H9 (cell line): ENCODE data around the gene NCEH1. TPM values are rescaled to one million over a fixed set of nuclear protein-coding genes. Genes with fewer than 3 reads are reported as not detected.

Experiments used
- DNase-seq: peaks from one replicate; pipeline ENCODE4 v3.0.0-alpha.2; 2017
- H2AFZ ChIP-seq: one replicate; pipeline ENCODE4 v1.6.1; 2013; ENCODE audit warnings: mild to moderate bottlenecking, low read length, control low read depth, moderate library complexity
- H2AK5ac ChIP-seq: 2 replicates; pipeline ENCODE4 v1.6.1; 2013; ENCODE audit warnings: low read length, control low read depth, mixed read lengths; ENCODE audit not compliant: insufficient read length
- H2BK120ac ChIP-seq: one replicate; pipeline ENCODE4 v1.6.1; 2013; ENCODE audit warnings: low read depth, mild to moderate bottlenecking, low read length, control low read depth, inconsistent platforms; ENCODE audit not compliant: poor library complexity, severe bottlenecking
- H2BK12ac ChIP-seq: 2 replicates; pipeline ENCODE4 v1.6.1; 2013; ENCODE audit warnings: low read length, control low read depth, mixed read lengths, low read depth; ENCODE audit not compliant: insufficient read length
- H2BK15ac ChIP-seq: 2 replicates; pipeline ENCODE4 v1.6.1; 2013; ENCODE audit warnings: low read depth, low read length, control low read depth
- H2BK20ac ChIP-seq: one replicate; pipeline ENCODE4 v1.6.1; 2013; ENCODE audit warnings: low read depth, mild to moderate bottlenecking, low read length, control low read depth, inconsistent platforms; ENCODE audit not compliant: poor library complexity, severe bottlenecking
- H2BK5ac ChIP-seq: 2 replicates; pipeline ENCODE4 v1.6.1; 2013; ENCODE audit warnings: low read length, control low read depth, mixed read lengths; ENCODE audit not compliant: insufficient read length
- H3K14ac ChIP-seq: 2 replicates; pipeline ENCODE4 v1.6.1; 2013; ENCODE audit warnings: low read length, control low read depth; ENCODE audit not compliant: insufficient read depth
- H3K18ac ChIP-seq: 2 replicates; pipeline ENCODE4 v1.6.1; 2013; ENCODE audit warnings: low read depth, mild to moderate bottlenecking, mixed read lengths, low read length, control low read depth; ENCODE audit not compliant: insufficient read length
- H3K23ac ChIP-seq: 2 replicates; pipeline ENCODE4 v1.6.1; 2013; ENCODE audit warnings: low read length, control low read depth, mixed read lengths, low read depth; ENCODE audit not compliant: insufficient read length
- H3K23me2 ChIP-seq: 2 replicates; pipeline ENCODE4 v1.6.1; 2013; ENCODE audit warnings: low read depth, mild to moderate bottlenecking, mixed read lengths, low read length, control low read depth; ENCODE audit not compliant: insufficient read length, poor library complexity, severe bottlenecking
- H3K27ac ChIP-seq: 2 replicates; pipeline ENCODE4 v1.5.1; 2013; ENCODE audit warnings: low read length, control low read depth, mixed read lengths, low read depth; ENCODE audit not compliant: insufficient read length
- H3K27me3 ChIP-seq: 2 replicates; pipeline ENCODE4 v1.6.1; 2013; ENCODE audit warnings: low read length, control low read depth, inconsistent platforms; ENCODE audit not compliant: insufficient read depth
- H3K4ac ChIP-seq: 2 replicates; pipeline ENCODE4 v1.6.1; 2013; ENCODE audit warnings: low read depth, mild to moderate bottlenecking, control low read depth, inconsistent platforms, low read length, moderate library complexity
- H3K4me1 ChIP-seq: 2 replicates; pipeline ENCODE4 v1.6.1; 2013; ENCODE audit warnings: low read length, control low read depth, inconsistent platforms; ENCODE audit not compliant: insufficient read depth
- H3K4me2 ChIP-seq: 2 replicates; pipeline ENCODE4 v1.6.1; 2013; ENCODE audit warnings: low read length, control low read depth, mixed read lengths; ENCODE audit not compliant: insufficient read length, insufficient read depth
- H3K56ac ChIP-seq: 2 replicates; pipeline ENCODE4 v1.6.1; 2013; ENCODE audit warnings: low read depth, mild to moderate bottlenecking, mixed read lengths, low read length, control low read depth; ENCODE audit not compliant: insufficient read length
- H3K79me1 ChIP-seq: 2 replicates; pipeline ENCODE4 v1.6.1; 2013; ENCODE audit warnings: low read depth, mild to moderate bottlenecking, moderate library complexity, low read length, control low read depth, inconsistent platforms; ENCODE audit not compliant: insufficient read depth, poor library complexity, severe bottlenecking
- H3K79me2 ChIP-seq: 2 replicates; pipeline ENCODE4 v1.6.1; 2013; ENCODE audit warnings: low read length, control low read depth, inconsistent platforms; ENCODE audit not compliant: insufficient read depth
- H3K9ac ChIP-seq: 2 replicates; pipeline ENCODE4 v1.6.1; 2013; ENCODE audit warnings: low read length, control low read depth, mixed read lengths; ENCODE audit not compliant: insufficient read length; ENCODE audit errors: extremely low read depth
- H3K9me3 ChIP-seq: one replicate; pipeline ENCODE4 v1.6.1; 2013; ENCODE audit warnings: low read depth, low read length, inconsistent platforms; ENCODE audit not compliant: control insufficient read depth
- H3T11ph ChIP-seq: one replicate; pipeline ENCODE4 v1.6.1; 2013; ENCODE audit warnings: mild to moderate bottlenecking, low read length, control low read depth, inconsistent platforms
- H4K20me1 ChIP-seq: one replicate; pipeline ENCODE4 v1.6.1; 2013; ENCODE audit not compliant: control insufficient read depth, insufficient read length, insufficient read depth
- H4K5ac ChIP-seq: 2 replicates; pipeline ENCODE4 v1.6.1; 2013; ENCODE audit warnings: low read depth, mild to moderate bottlenecking, mixed read lengths, low read length, control low read depth; ENCODE audit not compliant: insufficient read length
- H4K8ac ChIP-seq: replicated peaks from 2 replicates; pipeline ENCODE4 v1.6.1; 2013; ENCODE audit warnings: low read length, control low read depth, mixed read lengths, low read depth; ENCODE audit not compliant: insufficient read length
- H4K91ac ChIP-seq: 2 replicates; pipeline ENCODE4 v1.6.1; 2013; ENCODE audit warnings: low read depth, mild to moderate bottlenecking, moderate library complexity, mixed read lengths, low read length, control low read depth; ENCODE audit not compliant: insufficient read length
- H3K27ac Mint-ChIP-seq, 3 experiments: 2 replicates in 2 of 3; 3 replicates in 1 of 3; pipeline ENCODE4 v1.8.0; 2020 to 2021; ENCODE audit warnings: mixed read lengths in 3 of 3, mild to moderate bottlenecking in 1 of 3, moderate library complexity in 1 of 3
- H3K27me3 Mint-ChIP-seq: 2 replicates; pipeline ENCODE4 v1.8.0; 2021; ENCODE audit warnings: low read depth, mild to moderate bottlenecking, moderate library complexity, mixed read lengths
- H3K36me3 Mint-ChIP-seq, 3 experiments: 2 replicates in 2 of 3; 3 replicates in 1 of 3; pipeline ENCODE4 v1.8.0; 2020 to 2021; ENCODE audit warnings: low read depth in 3 of 3, mixed read lengths in 3 of 3; ENCODE audit not compliant: insufficient read depth in 1 of 3
- H3K4me1 Mint-ChIP-seq, 2 experiments: 2 replicates each; pipeline ENCODE4 v1.8.0; 2020; ENCODE audit warnings: mixed read lengths in 2 of 2
- H3K4me3 Mint-ChIP-seq, 2 experiments: 2 replicates in 1 of 2; 3 replicates in 1 of 2; pipeline ENCODE4 v1.8.0; 2020 to 2021; ENCODE audit warnings: mild to moderate bottlenecking in 2 of 2, mixed read lengths in 2 of 2, moderate library complexity in 1 of 2
- H3K9me3 Mint-ChIP-seq, 2 experiments: 2 replicates in 1 of 2; 3 replicates in 1 of 2; pipeline ENCODE4 v1.8.0; 2020; ENCODE audit warnings: mild to moderate bottlenecking in 2 of 2, mixed read lengths in 2 of 2, moderate library complexity in 1 of 2
- WGBS: extraction: QIAGEN DNeasy Blood & Tissue Kit; methylation state at CpG from one replicate; pipeline ENCODE4 v1.1.7; 2013; ENCODE audit warnings: missing lambda C conversion rate, low lambda C conversion rate, mixed read lengths; ENCODE audit not compliant: insufficient read length; ENCODE audit errors: extremely low coverage; 5-methylcytosine and 5-hydroxymethylcytosine counted together
- total RNA-seq: library from RNA; stranded (reverse); gene quantifications from 2 replicates; pipeline ENCODE4 v1.2.1, GENCODE V29; 2021
- TF ChIP-seq, protein P1 (sequence below): fragments of 200-600 bp; sonication (generic); conservative IDR thresholded peaks from 3 replicates; pipeline ENCODE4 v1.8.0; 2021; ENCODE audit warnings: antibody characterized with exemption, mild to moderate bottlenecking

NCEH1 gene
- total RNA-seq, 1 experiment from 2014 or later, result 2.3 TPM

DNA sequence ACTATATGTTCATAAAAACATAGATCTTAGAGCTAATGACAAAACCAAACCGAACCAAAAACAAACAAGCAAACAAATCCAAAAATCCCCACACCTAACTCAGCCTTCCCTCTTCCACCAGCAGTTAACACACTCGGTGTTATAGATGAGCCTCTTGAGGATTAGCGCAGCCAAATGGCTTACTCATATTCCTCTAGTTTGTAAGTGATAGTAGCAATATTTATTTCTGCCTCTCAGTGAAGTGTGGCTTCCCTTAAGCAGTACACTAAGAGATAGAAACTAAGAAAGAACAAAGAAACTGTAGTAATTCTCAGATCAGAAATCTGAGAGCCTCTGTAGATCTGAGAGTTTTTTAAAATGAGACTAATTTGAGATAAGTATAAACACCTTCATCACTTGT lies 2.4 kb upstream of the NCEH1 start:
- H2AK5ac ChIP-seq, result no peak overlapping the region
- no peak overlapping the region for H2BK15ac ChIP-seq
- no CpG with 5 or more reads among the region's 3 CpGs for WGBS
- no peaks in the 10 kb centered on the region for H3K79me1 ChIP-seq
- no peaks in the 10 kb centered on the region for H3K36me3 Mint-ChIP-seq
- peaks cover 10% of the 10 kb centered on the region for H3K23me2 ChIP-seq
- no peaks in the 10 kb centered on the region for H3K4me1 ChIP-seq
- H2BK120ac ChIP-seq, result no peak overlapping the region
- H4K5ac ChIP-seq, result no peak overlapping the region
- TF ChIP-seq, protein P1, sequence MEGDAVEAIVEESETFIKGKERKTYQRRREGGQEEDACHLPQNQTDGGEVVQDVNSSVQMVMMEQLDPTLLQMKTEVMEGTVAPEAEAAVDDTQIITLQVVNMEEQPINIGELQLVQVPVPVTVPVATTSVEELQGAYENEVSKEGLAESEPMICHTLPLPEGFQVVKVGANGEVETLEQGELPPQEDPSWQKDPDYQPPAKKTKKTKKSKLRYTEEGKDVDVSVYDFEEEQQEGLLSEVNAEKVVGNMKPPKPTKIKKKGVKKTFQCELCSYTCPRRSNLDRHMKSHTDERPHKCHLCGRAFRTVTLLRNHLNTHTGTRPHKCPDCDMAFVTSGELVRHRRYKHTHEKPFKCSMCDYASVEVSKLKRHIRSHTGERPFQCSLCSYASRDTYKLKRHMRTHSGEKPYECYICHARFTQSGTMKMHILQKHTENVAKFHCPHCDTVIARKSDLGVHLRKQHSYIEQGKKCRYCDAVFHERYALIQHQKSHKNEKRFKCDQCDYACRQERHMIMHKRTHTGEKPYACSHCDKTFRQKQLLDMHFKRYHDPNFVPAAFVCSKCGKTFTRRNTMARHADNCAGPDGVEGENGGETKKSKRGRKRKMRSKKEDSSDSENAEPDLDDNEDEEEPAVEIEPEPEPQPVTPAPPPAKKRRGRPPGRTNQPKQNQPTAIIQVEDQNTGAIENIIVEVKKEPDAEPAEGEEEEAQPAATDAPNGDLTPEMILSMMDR, result no peak
- no peak overlapping the region for H3T11ph ChIP-seq
- H3K9ac ChIP-seq, result no peak overlapping the region
- H3K27ac ChIP-seq, result no peak overlapping the region
- H3K27me3 ChIP-seq, result no peaks in the 10 kb centered on the region
- peaks cover 3% of the 10 kb centered on the region in 2 experiments; a peak in 2 of 5 replicates for H3K9me3 Mint-ChIP-seq
- H2AFZ ChIP-seq, result no peak overlapping the region
- no peak overlapping the region for H3K56ac ChIP-seq
- no peaks in the 10 kb centered on the region for H4K20me1 ChIP-seq
- H3K4ac ChIP-seq, result no peak overlapping the region
- no peak overlapping the region for H3K18ac ChIP-seq
- DNase-seq, result no peak
- H3K27ac Mint-ChIP-seq, result no peak overlapping the region
- H3K79me2 ChIP-seq, result no peaks in the 10 kb centered on the region
- H4K8ac ChIP-seq, result no peak overlapping the region
- no peak overlapping the region for H3K14ac ChIP-seq
- H3K27me3 Mint-ChIP-seq, result peaks cover 16% of the 10 kb centered on the region
- no peaks in the 10 kb centered on the region for H3K9me3 ChIP-seq
- H3K4me2 ChIP-seq, result no peak overlapping the region
- no peak overlapping the region for H2BK5ac ChIP-seq
- H3K23ac ChIP-seq, result no peak overlapping the region
- no peak overlapping the region for H2BK20ac ChIP-seq
- no peak overlapping the region for H2BK12ac ChIP-seq
- H4K91ac ChIP-seq, result no peak overlapping the region
- peaks cover 9 to 15% of the 10 kb centered on the region in 2 experiments for H3K4me1 Mint-ChIP-seq
- H3K4me3 Mint-ChIP-seq, result no peak overlapping the region
